BJ (cell line): Measurements from ENCODE around the gene JSRP1. TPM values are rescaled to one million over a fixed set of nuclear protein-coding genes. Genes with fewer than 3 reads are reported as not detected.
A peak's percentile ranks its signal among the peaks of the same experiment; 100 is the strongest.

Source experiments
- CTCF ChIA-PET: fragments of 350-600 bp; formaldehyde crosslinking; extraction: SDS; loops from one replicate; lab custom pipeline; 2021; ENCODE audit warnings: antibody characterized with exemption, inconsistent platforms; lab: Yijun Ruan, JAX
- POLR2A ChIA-PET: fragments of 300-600 bp; sonication (Branson Sonifier 250); formaldehyde crosslinking; extraction: SDS; loops from one replicate; lab custom pipeline; 2021; ENCODE audit warnings: antibody characterized with exemption; lab: Charles Lee
- DNase-seq: peaks from one replicate; pipeline ENCODE4 v3.0.0-alpha.2; 2011; ENCODE audit warnings: low read depth
- H3K27me3 ChIP-seq: 2 replicates; pipeline ENCODE4 v1.6.0; 2011; ENCODE audit warnings: low read length; ENCODE audit not compliant: control insufficient read depth, insufficient read depth
- H3K36me3 ChIP-seq: 2 replicates; pipeline ENCODE4 v1.5.1; 2011; ENCODE audit warnings: low read length; ENCODE audit not compliant: control insufficient read depth, insufficient read depth
- H3K4me3 ChIP-seq: 2 replicates; pipeline ENCODE4 v1.5.1; 2011; ENCODE audit warnings: low read depth, mild to moderate bottlenecking, control low read depth, low read length
- polyA plus RNA-seq: library from polyadenylated mRNA; depleted of rRNA; stranded (reverse); fragments of >200 nt; gene quantifications from 2 replicates; pipeline ENCODE4 v1.2.3, GENCODE V29; 2011
- TF ChIP-seq, protein P1 (sequence below): IDR thresholded peaks from 2 replicates; pipeline ENCODE4 v1.5.1; 2011; ENCODE audit warnings: low read depth, mild to moderate bottlenecking, control low read depth, inconsistent platforms, low read length, moderate library complexity; ENCODE audit not compliant: insufficient read depth

JSRP1 gene
- polyA plus RNA-seq, 1 experiment, result not detected

- no peak overlapping the region for H3K4me3 ChIP-seq
- TF ChIP-seq, protein P1, sequence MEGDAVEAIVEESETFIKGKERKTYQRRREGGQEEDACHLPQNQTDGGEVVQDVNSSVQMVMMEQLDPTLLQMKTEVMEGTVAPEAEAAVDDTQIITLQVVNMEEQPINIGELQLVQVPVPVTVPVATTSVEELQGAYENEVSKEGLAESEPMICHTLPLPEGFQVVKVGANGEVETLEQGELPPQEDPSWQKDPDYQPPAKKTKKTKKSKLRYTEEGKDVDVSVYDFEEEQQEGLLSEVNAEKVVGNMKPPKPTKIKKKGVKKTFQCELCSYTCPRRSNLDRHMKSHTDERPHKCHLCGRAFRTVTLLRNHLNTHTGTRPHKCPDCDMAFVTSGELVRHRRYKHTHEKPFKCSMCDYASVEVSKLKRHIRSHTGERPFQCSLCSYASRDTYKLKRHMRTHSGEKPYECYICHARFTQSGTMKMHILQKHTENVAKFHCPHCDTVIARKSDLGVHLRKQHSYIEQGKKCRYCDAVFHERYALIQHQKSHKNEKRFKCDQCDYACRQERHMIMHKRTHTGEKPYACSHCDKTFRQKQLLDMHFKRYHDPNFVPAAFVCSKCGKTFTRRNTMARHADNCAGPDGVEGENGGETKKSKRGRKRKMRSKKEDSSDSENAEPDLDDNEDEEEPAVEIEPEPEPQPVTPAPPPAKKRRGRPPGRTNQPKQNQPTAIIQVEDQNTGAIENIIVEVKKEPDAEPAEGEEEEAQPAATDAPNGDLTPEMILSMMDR, result no peak
- peaks cover 47% of the 10 kb centered on the region for H3K36me3 ChIP-seq
- CTCF ChIA-PET, result no interaction called here
- H3K27me3 ChIP-seq, result no peaks in the 10 kb centered on the region
- DNase-seq, result no peak
- POLR2A ChIA-PET, result no interaction called here
Observed at GRCh38 chr19:2223391-2223790, 32.8 kb downstream of the JSRP1 start.

DNA sequence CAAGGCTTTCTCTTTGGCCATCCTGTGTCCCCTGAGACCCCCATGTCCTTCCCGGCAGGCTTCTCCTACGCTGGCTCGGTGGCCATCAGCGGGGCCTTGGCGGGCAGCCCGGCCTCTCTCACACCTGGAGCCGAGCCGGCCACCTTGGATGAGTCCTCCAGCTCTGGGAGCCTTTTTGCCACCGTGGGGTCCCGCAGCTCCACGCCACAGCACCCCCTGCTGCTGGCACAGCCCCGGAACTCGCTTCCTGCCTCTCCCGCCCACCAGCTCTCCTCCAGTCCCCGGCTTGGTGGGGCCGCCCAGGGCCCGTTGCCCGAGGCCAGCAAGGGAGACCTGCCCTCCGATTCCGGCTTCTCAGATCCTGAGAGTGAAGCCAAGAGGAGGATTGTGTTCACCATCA lies 34.3 kb downstream of the JSRP1 start:
- POLR2A ChIA-PET, result no interaction called here
- CTCF ChIA-PET, result interaction anchor here (1.4 to 2.1 kb wide), 2 partner anchors 14 to 66 kb away, joined by 3 to 9 read pairs; partner anchors contain the start of gene PLEKHJ1
- Histone ChIP-seq H3K36me3 (peaks cover 54% of the 10 kb centered on the region), H3K27me3 (no peaks in the 10 kb centered on the region), H3K4me3 (no peak overlapping the region)
- TF ChIP-seq, protein P1, result peak; percentile 28
- no peak for DNase-seq

GRCh38 chr19:2221250-2221831 lies 34.9 kb downstream of the JSRP1 start:
- no peak for DNase-seq
- CTCF ChIA-PET, result interaction anchor here (1.4 to 2.1 kb wide), 2 partner anchors 14 to 66 kb away, joined by 3 to 9 read pairs; partner anchors contain the start of gene PLEKHJ1
- TF ChIP-seq, protein P1, result no peak
- POLR2A ChIA-PET, result no interaction called here
- no peaks in the 10 kb centered on the region for H3K27me3 ChIP-seq
- no peak overlapping the region for H3K4me3 ChIP-seq
- H3K36me3 ChIP-seq, result peaks cover 56% of the 10 kb centered on the region

DNA sequence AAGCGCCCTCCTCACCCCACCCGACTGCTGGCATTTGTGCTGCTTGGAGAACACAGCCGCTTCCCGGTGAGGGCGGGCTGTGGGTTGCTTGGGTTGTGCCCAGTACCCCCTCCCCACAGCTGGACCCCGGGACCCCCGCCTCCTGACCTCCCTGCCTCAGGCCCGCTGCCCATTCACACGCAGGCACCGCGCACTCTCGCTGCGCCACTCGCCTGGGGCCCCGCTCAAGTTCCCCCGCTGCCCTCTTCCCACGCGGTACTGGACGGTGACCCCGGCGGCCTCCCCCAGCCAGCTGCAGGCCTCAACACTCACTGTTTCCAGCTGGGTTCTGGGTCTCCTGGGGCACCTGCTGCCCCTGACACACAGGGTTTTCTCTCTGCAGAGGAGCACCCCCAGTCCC lies 36.5 kb downstream of the JSRP1 start:
- DNase-seq, result no peak
- POLR2A ChIA-PET, result no interaction called here
- peaks cover 53% of the 10 kb centered on the region for H3K36me3 ChIP-seq
- TF ChIP-seq, protein P1, result no peak
- no peak overlapping the region for H3K4me3 ChIP-seq
- no peaks in the 10 kb centered on the region for H3K27me3 ChIP-seq
- CTCF ChIA-PET, result no interaction called here

GRCh38 chr19:2217591-2217990 lies 38.6 kb downstream of the JSRP1 start:
- H3K27me3 ChIP-seq, result no peaks in the 10 kb centered on the region
- H3K4me3 ChIP-seq, result no peak overlapping the region
- POLR2A ChIA-PET, result no interaction called here
- peaks cover 65% of the 10 kb centered on the region for H3K36me3 ChIP-seq
- TF ChIP-seq, protein P1, result no peak
- CTCF ChIA-PET, result interaction anchor here (1.3 kb wide), 1 partner anchor 9 kb away, joined by 5 read pairs; no protein-coding TSS in a partner anchor
- DNase-seq, result no peak
